ENCODE measurements around the gene PRKG1. TPM values are rescaled to one million over a fixed set of nuclear protein-coding genes. Genes with fewer than 3 reads are reported as not detected.

Gene PRKG1
- total and polyA plus RNA-seq, 2 of the 8 experiments (the other 6 are each of a cell fraction or from before 2014, with no cell fraction given), result 4.2 to 15.2 TPM

DNA sequence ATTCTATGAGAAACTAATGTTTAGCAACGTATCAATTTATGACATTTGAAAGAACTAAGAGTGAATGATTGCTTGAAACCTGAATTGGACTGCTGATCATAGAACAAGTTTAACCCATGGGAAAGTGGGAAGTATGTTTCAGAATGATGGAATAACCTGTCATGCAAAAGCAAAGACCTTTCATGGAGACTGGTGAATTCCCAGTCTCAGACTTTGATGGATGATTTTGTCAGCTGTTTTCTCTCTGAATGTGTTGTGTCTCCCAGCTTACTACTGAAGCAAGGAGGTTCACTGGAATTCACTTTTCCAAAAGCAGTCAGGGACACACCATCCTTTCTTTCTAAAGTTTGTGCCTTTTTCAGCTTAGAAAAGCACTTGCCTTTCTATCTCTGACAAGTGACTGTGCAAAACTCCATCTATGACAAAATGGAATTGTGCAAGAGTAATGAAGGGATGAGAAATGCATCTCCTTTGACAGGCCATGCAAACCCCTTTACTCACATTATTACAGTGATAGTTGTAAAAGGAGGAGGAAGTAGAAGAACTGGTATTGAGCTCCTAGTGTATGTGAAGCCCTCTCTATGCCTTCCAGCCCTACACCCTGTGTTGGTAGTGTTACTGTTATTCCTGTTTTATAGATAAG, 176.1 kb downstream of the PRKG1 start (continued):
- TF ChIP-seq GABPA (IDR thresholded peaks at IDR 0.05; ENCODE audit: borderline replicate concordance, insufficient read depth, low read length) (no peak), CHD1 (IDR thresholded peaks at IDR 0.05; ENCODE audit: low read depth, low read length) (no peak), EP300 (IDR thresholded peaks at IDR 0.05; ENCODE audit: borderline replicate concordance in 1 of 2, low read depth in 2 of 2, low read length in 2 of 2) (no peak), KDM1A (IDR thresholded peaks at IDR 0.05; ENCODE audit: borderline replicate concordance, low read length) (no peak), EZH2 (IDR thresholded peaks at IDR 0.05; ENCODE audit: low read depth, low read length, severe bottlenecking) (no peak)

Measured in H1 (cell line).